ENCODE measurements around the gene ITFG1.
"Not testable (repeated sequence)": the region's sequence is repeated elsewhere in the genome, so short reads cannot be mapped to it uniquely, and the experiment has no call there.

Gene ITFG1

GRCh38 chr16:47211218-47211617 lies 249.6 kb downstream of the ITFG1 start:
- Histone ChIP-seq H3K27ac (ENCODE audit: low read depth, low read length) (no peak overlapping the region), H4K20me1 (ENCODE audit: control insufficient read depth, insufficient read depth, low read depth, low read length) (no peaks in the 10 kb centered on the region), H3K4me2 (ENCODE audit: low read length) (no peak overlapping the region), H3K4me3 (ENCODE audit: low read length) (no peak overlapping the region), H3K79me2 (ENCODE audit: control insufficient read depth, low read length) (no peaks in the 10 kb centered on the region), H3K4me1 (ENCODE audit: control insufficient read depth, low read length) (no peaks in the 10 kb centered on the region), H3K36me3 (ENCODE audit: control insufficient read depth, low read length) (peaks cover 3% of the 10 kb centered on the region), H3K27me3 (ENCODE audit: control insufficient read depth, low read length) (no peaks in the 10 kb centered on the region), H3K9me3 (ENCODE audit: control insufficient read depth, insufficient read depth, low read length) (no peaks in the 10 kb centered on the region), H3F3A (ENCODE audit: control insufficient read depth, insufficient read depth) (no peaks in the 10 kb centered on the region), H3K9me2 (replicated peaks; ENCODE audit: control insufficient read depth, low read length) (no peaks in the 10 kb centered on the region)
- TF ChIP-seq CTCF (IDR thresholded peaks at IDR 0.05; ENCODE audit: low read depth, low read length, poor library complexity, severe bottlenecking) = no peak
- TF ChIP-seq EZH2phosphoT487 (IDR thresholded peaks at IDR 0.05; ENCODE audit: borderline replicate concordance, low read length) = no peak

GRCh38 chr16:47204736-47205504 lies 255.9 kb downstream of the ITFG1 start:
- Histone ChIP-seq H3F3A (ENCODE audit: control insufficient read depth, insufficient read depth) (no peaks in the 10 kb centered on the region), H3K9me2 (replicated peaks; ENCODE audit: control insufficient read depth, low read length) (no peaks in the 10 kb centered on the region), H3K36me3 (ENCODE audit: control insufficient read depth, low read length) (no peaks in the 10 kb centered on the region), H4K20me1 (ENCODE audit: control insufficient read depth, insufficient read depth, low read depth, low read length) (no peaks in the 10 kb centered on the region), H3K4me3 (ENCODE audit: low read length) (no peak overlapping the region), H3K27me3 (ENCODE audit: control insufficient read depth, low read length) (no peaks in the 10 kb centered on the region), H3K27ac (ENCODE audit: low read depth, low read length) (no peak overlapping the region), H3K9me3 (ENCODE audit: control insufficient read depth, insufficient read depth, low read length) (no peaks in the 10 kb centered on the region), H3K4me1 (ENCODE audit: control insufficient read depth, low read length) (no peaks in the 10 kb centered on the region), H3K79me2 (ENCODE audit: control insufficient read depth, low read length) (no peaks in the 10 kb centered on the region), H3K4me2 (ENCODE audit: low read length) (no peak overlapping the region)
- no peak for TF ChIP-seq CTCF (IDR thresholded peaks at IDR 0.05; ENCODE audit: low read depth, low read length, poor library complexity, severe bottlenecking)
- no peak for TF ChIP-seq EZH2phosphoT487 (IDR thresholded peaks at IDR 0.05; ENCODE audit: borderline replicate concordance, low read length)

- not testable (repeated sequence) for H3F3A ChIP-seq (ENCODE audit: control insufficient read depth, insufficient read depth); H3K79me2 ChIP-seq (ENCODE audit: control insufficient read depth, low read length); H3K9me2 ChIP-seq (replicated peaks; ENCODE audit: control insufficient read depth, low read length); H3K4me3 ChIP-seq (ENCODE audit: low read length); H3K36me3 ChIP-seq (ENCODE audit: control insufficient read depth, low read length); H3K27ac ChIP-seq (ENCODE audit: low read depth, low read length); H3K9me3 ChIP-seq (ENCODE audit: control insufficient read depth, insufficient read depth, low read length); H4K20me1 ChIP-seq (ENCODE audit: control insufficient read depth, insufficient read depth, low read depth, low read length); H3K27me3 ChIP-seq (ENCODE audit: control insufficient read depth, low read length); H3K4me1 ChIP-seq (ENCODE audit: control insufficient read depth, low read length); H3K4me2 ChIP-seq (ENCODE audit: low read length)
Measured at GRCh38 chr16:47203433-47203832, 257.4 kb downstream of the ITFG1 start.

GRCh38 chr16:47198180-47198575 lies 262.7 kb downstream of the ITFG1 start:
- Histone ChIP-seq H3K9me3 (ENCODE audit: control insufficient read depth, insufficient read depth, low read length) (no peaks in the 10 kb centered on the region), H3K79me2 (ENCODE audit: control insufficient read depth, low read length) (no peaks in the 10 kb centered on the region), H3K4me3 (ENCODE audit: low read length) (no peak overlapping the region), H3K4me1 (ENCODE audit: control insufficient read depth, low read length) (no peaks in the 10 kb centered on the region), H3K27me3 (ENCODE audit: control insufficient read depth, low read length) (no peaks in the 10 kb centered on the region), H3K36me3 (ENCODE audit: control insufficient read depth, low read length) (no peaks in the 10 kb centered on the region), H4K20me1 (ENCODE audit: control insufficient read depth, insufficient read depth, low read depth, low read length) (no peaks in the 10 kb centered on the region), H3K9me2 (replicated peaks; ENCODE audit: control insufficient read depth, low read length) (no peaks in the 10 kb centered on the region), H3F3A (ENCODE audit: control insufficient read depth, insufficient read depth) (no peaks in the 10 kb centered on the region), H3K4me2 (ENCODE audit: low read length) (no peak overlapping the region), H3K27ac (ENCODE audit: low read depth, low read length) (no peak overlapping the region)
- TF ChIP-seq EZH2phosphoT487 (IDR thresholded peaks at IDR 0.05; ENCODE audit: borderline replicate concordance, low read length) = no peak
- TF ChIP-seq CTCF (IDR thresholded peaks at IDR 0.05; ENCODE audit: low read depth, low read length, poor library complexity, severe bottlenecking) = no peak
